Epidermal melanocyte (primary cell): Measurements from ENCODE around the gene USP40.

Source experiments
- DNase-seq: peaks from one replicate; pipeline ENCODE4 v3.0.0; 2011; ENCODE audit warnings: low spot score; ENCODE audit not compliant: insufficient read length

The USP40 gene

DNA sequence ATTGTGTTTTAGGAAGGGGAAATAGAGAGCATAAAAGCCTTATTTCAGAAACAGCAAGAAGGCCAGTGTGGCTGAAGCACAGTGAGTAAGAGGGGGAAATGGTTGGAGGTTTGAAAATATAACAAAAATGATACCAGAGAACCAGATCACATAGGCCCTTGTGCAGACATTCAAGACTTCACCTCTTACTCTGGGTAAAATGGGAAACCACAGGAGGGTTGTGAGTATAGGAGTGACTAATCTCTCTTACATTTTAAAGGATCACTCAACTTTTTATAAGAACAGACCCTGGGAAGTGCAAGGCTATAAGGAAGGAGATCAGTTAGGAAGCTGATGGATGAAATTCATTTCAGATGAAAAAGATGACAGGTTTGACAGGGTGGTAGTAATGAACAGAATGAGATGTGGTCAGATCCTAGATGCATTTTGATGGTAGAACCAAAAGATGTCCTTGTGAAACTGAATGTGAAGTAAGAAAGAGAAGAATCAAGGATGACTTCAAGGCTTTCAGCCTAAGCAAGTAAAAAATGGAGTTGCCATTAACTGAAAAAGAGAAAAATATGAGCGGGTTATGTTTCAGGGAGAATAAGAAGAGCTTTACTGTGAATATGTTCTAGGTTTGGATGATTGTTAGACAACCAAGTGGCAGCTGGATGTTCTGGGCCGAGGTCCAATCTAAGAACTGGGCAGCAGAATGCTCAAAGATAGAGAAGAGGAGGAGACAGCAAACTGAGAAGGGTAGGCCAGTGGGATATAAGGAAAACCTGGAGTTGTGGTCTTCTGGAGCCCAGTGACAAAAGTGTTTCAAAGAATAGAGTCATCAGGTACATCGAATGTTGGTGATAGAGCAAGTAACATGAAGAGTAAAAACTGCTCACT is 65.1 kb downstream of the USP40 start:
- DNase-seq, result no peak

DNA sequence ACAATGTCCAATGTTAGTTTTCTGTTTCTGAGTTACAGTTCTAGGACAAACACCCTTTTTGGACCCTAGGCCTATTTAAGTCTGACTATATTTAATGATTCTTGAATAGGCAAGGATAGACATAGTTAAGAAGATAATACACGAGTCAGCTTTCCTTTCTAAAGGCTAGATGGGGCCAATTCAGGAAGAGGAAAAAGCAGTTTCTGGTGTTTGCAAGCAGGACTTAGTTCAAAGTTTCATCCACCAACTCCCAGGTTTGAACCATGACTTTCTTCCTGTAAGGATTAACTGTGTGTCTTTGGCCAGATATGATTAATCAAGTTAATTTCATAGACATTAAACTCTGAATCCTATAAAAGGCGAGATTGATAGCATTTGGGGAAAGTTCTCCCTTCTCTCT is 66.7 kb downstream of the USP40 start:
- DNase-seq, result no peak

DNA sequence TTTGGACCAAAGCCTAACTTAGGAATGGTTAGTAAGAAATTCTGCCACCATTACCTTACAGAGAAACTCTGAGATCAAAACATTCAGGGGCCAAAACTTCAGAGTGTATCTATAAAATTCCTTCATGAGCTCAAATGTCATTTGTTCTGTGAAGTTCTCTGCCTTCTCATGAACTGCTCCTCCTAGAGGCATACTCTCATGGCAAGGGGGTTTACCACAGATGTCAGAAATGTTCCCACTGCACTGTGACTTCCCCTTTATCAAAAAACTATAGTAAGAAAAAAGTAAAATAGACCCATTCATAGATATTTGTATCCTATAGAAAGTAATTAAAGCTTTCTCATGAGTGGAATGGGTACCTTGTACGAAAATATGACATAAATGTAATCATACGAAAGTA is 68.5 kb downstream of the USP40 start:
- DNase-seq, result no peak

DNA sequence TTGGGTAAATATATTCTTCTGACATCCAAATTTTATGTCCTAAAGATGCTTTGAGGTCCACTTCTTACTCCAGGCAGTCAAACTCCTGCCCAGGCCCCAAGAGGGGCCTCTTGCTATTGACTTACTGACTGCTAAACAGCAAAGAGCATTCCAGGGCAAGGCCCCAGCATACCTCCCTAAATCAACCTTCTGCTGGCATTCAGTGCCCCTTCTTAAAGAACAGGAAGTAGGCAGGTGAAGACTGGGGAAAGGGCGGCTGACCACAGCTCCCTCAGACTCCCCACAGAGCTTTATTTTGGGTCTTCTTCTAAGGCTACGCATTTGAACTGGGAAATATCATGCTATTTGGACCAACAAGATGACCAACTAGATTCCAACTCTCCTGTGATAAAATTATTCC is 68.9 kb downstream of the USP40 start:
- DNase-seq, result no peak

DNA sequence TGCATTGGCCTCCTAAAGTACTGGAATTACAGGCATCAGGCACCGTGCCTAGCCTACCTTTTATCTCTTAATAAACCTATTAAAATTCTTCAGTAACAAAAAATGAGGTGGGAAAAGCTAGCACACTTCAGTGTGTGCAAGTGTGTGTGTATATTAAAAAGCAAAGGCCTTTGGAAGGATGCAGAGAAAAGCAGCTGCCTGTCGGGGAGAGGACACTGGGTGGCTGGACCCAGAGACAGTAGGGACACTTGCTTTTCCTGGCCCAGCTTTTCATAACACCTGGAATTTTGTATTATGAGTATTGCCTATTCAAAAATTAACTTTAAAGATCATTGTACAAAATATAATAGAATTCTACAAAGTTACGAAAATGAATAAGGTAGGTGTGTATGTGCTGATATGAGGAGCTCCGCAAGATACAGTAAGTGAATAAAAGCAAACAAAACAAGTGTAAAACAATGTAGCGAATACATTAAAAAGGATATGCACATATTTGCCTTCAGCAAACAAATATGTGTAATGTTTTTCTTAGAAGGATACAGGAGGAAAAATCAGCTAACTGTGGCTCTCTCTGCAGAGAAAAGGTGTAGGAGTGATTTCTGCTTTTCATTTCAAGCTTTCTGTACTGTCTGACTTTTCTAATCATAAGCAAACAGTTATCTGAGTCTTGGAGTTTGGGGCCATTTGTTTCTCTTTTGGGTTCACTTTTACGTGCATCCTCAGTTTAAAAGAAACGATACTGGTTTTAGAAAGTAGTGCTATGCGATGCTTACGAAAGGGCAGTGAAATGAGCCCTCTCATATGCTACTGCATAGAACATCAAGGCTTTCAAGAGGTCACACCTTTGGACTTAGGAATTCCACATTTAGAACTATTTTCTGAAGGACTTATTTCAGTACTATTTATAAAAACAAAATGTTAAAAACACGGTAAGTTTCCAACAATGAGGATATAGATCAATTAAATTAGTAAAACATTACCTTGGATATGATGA is 70.8 kb downstream of the USP40 start:
- no peak for DNase-seq

DNA sequence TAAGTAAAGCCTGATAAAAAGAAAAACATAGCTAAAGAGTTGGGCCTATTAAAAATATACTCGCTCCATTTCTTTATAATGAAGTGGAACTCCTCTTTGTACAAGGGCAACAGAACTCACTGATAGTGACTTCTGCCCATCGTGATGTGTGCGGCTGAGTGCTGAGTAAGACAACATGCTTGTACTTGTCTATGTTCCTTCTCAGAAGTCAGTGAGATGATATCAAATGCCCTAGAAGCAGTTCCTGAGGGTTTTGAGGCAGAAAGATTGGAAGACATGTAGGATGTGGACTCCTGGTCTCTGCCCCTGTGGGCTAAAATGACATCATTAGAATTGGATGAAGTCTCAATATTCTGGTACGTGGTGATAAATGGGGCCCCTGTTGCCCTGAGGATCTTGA is 73.8 kb downstream of the USP40 start:
- no peak for DNase-seq

DNA sequence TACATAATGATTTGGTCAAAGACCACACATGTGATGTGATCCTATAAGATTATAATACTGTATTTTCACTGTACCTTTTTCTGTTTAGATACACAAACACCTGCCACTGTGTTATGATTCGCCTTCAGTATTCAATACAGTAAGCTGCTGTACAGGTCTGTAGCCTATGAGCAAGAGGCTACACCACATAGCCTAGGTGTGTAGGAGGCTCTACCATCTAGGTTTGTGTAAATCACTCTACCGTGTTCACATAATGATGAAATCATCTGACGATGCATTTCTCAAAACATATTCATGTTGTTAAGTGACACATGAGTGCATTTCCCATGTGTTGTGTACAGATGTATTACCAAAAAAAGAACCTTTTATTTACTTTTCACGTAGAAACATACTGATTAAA is 74.5 kb downstream of the USP40 start:
- DNase-seq, result no peak

DNA sequence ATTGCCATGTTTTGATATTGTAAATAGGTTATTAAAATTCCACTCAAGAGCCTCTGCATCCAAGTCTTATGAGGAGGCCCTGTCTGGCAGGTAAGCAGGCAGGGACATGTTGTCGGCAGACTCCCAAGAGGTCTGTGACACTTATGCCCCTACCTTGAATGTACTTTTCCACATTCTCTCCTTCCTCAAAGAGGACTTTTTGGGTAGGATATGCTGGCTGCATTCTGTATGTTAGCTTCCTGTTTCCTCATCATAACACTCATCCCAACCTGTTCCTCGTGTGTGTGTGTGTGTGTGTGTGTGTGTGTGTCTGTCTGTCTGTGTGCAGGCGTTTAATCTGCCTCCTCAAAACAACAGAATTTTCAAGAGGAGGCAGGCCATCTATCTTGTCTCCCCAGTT is 75.3 kb downstream of the USP40 start:
- DNase-seq, result no peak

DNA sequence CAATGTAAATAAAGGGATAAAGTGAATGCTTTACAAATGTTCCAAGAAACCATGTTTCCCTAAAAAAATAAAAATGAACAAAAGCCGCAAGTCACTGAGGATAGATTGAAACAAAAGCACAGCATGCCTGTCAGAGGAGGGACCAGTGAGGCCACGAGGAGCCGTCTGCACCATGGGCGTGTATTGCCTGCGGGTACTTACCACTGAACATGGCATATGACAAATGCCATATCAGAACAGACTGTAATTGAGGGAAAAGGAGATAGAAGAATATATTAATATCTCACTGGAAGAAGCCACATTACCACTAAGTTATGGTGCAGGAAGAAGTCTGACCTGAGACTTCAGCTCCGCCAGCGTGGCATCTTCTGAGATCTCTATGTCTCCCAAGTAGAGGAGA is 75.8 kb downstream of the USP40 start:
- DNase-seq, result no peak

DNA sequence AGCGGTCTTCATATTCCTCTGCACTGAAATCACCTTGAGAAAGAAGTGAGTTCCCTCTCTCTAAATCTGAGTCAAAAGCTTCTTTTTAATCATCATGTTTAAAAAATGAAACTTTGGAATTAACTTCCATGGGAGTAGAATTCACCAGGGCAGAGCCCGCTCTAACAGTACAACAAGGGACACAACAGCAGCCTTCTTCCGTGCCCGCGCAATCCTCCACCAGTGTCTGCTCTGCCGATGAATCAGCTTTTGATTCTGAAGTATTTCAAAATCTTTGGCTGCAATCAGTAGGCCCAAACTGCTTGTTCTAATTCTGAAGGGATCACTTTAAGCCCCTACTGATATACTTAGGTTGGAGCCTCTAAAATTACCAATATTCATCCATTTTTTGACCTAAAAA is 76.9 kb downstream of the USP40 start:
- no peak for DNase-seq

DNA sequence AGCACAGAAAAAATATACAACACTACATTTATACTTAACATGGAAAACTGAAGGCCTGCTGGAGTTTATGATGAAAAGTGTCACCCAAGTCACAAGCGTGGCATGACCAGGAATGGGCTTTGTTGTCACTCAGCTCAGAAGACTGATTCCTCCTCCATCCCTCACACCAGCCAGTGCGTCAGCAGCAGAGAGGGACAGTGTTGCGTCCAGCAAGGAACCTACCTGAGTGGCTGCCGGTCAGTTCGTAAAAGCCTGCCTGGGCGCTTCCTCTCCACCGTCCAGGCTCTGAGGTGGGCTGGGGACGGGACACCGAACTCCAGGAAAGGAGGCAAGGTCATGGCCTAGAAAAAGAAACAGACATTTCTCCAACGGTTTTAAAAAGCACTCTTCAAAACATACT is 77.4 kb downstream of the USP40 start:
- no peak for DNase-seq

DNA sequence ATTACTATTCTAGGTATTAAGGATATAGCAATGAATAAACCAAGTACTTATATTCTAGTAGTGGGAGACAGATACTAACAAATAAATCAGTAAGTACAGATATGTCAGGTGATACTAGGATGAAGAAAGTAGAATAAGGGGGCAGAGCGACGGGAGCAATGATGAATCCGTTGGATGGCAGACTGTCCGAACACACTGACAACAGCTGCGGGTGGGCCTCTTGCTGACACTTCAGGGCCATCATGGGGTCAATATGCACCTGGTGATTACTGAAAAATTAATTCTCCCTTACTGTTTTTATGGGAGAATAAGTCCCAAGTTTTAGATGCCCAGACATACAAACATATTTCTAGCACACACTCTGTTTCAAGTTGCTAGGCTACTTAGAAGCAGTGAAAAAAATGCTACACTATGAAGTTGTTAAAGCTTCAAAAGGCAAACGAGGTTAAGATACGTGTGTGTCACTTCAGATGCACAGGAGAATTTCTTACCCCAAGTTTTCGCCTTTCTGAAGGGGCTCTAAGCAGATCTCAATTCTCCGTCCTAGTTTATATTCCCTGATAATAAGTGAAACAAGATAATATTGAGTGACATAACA is 78.7 kb downstream of the USP40 start:
- DNase-seq, result no peak

DNA sequence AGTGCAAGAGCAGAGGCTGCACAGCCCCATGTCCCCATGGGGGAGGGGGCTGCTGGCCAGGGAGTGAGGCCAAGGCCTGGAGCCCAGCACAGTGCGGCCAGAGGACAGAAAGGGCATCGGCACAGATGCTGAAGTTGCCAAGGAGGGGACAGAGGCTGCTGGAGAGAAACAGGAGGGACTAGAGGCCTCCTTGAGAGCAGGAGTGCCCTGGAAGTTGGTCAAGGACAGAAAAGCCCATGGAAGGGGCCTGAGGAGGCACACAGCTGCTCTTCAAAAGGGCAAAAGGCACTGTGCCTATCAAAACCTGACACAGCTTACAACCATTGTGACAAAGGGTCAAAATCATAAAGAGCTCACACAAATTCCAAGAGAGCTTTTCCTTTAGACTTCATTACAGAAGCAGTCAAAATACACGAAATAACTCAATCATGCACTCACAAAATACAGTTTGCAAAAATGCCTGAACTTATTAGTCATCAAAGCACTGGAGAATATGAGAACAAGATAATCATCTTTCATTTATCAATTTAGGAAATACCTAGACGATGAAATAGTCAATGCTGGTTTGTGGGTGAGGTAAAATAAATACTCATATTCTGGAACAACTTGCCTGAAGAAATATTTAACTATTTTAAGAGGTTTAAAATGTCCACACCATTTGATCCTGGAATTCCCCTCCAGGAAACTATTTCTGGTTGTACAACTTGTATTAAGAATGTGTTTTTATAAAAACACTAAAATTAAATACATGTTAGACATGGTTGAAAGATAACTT is 79.6 kb downstream of the USP40 start:
- no peak for DNase-seq

DNA sequence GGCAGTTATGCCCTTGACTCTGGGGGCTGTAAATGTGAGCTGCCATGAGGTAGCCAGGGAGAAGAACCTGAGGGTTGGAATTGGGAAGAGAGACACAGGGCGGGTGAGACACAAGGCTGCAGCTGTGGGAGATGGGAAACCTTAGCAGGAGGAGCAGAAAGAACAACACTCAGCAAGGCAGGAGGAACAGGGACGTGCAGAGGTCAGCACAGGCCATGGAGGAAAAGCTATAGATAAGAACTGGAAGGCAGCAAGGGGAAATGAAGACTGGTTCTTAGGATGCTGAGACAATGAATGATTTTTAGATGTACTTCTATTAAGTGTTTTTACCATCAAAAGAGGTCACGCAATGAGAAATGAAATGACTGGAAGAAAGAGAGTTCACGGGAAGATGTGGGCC is 80.2 kb downstream of the USP40 start:
- DNase-seq, result no peak

DNA sequence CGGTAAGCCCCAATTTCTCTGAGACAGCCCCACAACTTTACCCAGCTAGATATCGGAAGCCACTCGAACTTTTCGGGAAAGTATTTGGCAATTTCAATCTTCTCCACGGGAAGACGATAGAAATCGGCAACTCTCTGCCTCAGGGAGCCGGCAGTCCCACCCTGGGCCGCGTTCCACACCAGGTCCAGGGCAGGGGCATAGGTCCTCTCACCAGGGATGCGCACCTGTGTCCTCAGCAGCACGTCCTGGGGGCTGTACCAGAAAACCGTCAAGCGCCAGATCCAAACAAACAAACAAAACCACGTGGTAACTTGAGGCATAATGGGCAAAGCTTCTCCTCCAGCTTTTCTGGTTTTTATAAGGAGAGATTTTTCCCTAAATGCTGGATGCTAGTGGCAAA is 80.9 kb downstream of the USP40 start:
- DNase-seq, result no peak

DNA sequence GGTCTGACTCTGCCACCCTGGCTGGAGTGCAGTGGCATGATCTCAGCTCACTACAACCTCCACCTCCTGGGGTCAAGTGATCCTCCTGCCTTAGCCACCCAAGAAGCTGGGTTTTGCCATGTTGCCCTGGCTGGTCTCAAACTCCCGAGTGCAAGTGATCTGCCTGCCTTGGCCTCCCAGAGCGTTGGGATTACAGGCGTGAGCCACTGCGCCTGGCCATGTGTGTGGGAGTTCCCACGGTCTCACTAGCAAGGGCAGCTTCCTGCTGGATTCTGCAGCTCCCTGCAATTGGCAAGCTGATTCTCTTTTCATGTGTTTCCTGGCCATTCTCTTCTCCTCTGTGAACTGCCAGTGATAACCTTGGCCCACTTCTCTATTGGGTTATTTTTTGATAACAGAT is 84.0 kb downstream of the USP40 start:
- DNase-seq, result no peak

DNA sequence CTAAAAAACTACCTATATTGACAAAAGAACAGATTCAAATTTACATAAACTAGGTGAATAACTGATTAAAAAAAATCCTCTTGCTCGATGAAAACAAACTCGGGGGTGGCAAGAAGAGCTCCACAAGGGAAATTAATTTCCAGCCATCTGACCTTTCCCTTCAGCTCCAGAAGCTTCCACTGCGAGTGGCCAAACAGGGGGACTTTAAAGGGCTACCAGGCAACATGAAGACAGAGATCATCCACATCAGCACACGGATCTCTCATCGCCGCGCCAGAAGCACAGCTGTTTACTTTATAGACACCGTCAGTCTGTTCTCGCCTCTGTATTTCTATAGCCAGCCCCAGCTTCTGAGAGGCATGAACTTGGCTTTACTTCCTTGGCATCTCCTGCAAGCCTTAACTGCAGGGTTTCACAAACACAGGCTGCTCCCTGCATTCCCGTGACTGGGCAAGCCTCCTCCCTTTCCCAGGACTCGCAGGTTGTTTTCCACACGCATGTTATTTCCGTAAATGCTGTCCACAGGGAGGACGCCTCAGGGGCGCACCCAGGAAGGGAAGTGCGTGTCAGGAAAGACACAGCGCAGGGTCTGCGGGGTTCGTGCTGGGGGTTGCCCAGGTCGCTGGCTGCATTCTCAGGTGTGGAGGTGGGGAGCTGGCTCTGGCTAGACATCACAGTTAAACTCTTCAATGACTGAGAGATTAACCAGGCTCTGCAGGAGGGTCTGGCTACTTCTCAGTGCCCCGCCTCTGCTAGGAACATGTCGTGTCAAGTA is 85.0 kb downstream of the USP40 start:
- DNase-seq, result no peak

DNA sequence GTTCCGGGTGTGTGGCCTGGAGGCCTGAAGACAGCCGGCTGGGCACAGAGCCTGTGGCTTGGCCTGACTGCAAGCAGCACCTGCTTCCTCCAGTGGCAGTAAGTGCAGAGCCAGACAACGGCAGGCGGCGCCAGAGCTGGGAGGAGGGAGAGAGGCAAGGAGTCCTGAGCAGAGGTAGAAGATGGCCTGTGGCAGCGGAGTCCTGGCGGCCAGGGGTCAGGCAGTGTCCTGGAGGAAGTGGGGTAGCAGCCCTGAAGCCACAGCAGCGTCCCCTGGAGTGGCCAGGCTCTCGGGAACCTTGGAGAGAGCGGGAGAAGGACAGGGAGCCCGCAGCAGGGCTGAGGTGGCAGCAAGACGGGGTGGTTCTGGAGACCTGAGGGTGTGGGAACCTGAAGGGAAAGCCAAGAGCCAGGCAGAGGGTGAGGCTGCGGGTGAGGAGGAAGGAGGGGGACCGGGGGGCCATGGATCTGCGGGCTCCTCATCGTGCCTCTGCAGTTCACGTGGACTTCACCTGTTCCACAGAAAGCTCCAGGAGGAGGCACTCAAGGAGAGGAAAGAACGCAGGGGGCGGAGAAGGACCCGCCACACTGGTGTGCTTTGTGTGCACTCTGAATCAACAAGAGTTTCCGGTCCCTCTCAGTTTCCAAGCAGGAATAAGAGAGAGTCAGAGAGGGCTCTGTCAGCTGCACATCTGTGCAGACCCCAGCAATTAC is 85.9 kb downstream of the USP40 start:
- DNase-seq, result no peak

DNA sequence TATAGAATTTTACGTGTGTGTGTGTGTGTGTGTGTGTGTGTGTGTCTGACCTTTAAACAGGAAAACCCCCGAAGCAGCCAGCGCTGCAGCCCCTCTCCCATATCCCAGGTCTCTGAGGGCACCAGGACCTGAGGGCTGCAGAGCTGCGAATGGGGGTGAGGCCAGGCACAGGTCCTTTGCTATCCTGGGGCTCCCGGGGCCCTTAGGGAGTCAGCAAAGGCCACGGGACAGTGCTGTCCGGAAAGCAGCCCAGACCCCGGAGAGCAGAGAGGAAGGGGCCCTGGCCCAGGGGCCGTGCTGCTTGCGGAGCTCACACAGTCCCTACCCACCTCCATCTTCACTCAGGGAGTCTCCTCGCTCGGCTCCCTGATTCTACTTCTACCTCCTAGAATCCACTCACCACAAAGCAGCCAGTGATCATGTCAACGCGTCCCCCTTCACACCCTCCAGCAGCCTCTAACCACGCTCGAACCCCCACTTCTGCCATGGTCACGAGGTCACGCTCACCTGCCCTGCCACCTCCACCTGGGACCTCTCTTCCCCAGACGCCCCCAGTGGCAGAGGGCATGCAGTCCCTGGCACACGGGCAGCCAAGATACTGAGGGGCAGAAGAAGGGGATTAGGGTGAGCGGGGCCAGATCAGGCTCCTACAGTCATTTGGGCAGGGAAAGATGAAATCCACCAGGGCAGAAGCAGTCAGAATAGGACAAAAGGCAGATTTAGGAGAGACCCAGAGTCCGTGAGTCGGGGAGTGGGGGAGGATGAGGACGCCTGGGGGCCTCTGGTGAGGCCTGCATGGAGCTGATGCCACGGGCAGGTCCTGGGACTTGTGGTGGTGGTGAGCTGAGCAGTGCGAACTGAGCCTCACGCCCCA is 86.7 kb downstream of the USP40 start:
- no peak for DNase-seq
